Kidney epithelial cell (primary cell): ENCODE data around the gene GALNT3. TPM values are rescaled to one million over a fixed set of nuclear protein-coding genes. Genes with fewer than 3 reads are reported as not detected.

Experiments used
- DNase-seq: peaks from one replicate; pipeline ENCODE4 v3.0.0-alpha.2; 2010; ENCODE audit warnings: low read depth
- H3K27me3 ChIP-seq: 2 replicates; pipeline ENCODE4 v1.6.0; 2011; ENCODE audit warnings: low read length; ENCODE audit not compliant: control insufficient read depth, insufficient read depth
- H3K36me3 ChIP-seq: 2 replicates; pipeline ENCODE4 v1.5.1; 2011; ENCODE audit warnings: low read length; ENCODE audit not compliant: control insufficient read depth, insufficient read depth
- H3K4me3 ChIP-seq: 2 replicates; pipeline ENCODE4 v1.5.1; 2011; ENCODE audit warnings: low read depth, mild to moderate bottlenecking, control low read depth, low read length
- total RNA-seq: library from RNA; depleted of rRNA; stranded (reverse); fragments of >200 nt; gene quantifications from 2 replicates; pipeline ENCODE4 v1.2.3, GENCODE V29; 2015
- TF ChIP-seq, protein P1 (sequence below): IDR thresholded peaks from 2 replicates; pipeline ENCODE4 v1.5.1; 2011; ENCODE audit warnings: mild to moderate bottlenecking, moderate library complexity, low read length, control low read depth, inconsistent platforms; ENCODE audit not compliant: insufficient read depth, poor library complexity, severe bottlenecking

Gene GALNT3
- total RNA-seq, 1 donor from 2014 or later: 22.9 TPM

DNA sequence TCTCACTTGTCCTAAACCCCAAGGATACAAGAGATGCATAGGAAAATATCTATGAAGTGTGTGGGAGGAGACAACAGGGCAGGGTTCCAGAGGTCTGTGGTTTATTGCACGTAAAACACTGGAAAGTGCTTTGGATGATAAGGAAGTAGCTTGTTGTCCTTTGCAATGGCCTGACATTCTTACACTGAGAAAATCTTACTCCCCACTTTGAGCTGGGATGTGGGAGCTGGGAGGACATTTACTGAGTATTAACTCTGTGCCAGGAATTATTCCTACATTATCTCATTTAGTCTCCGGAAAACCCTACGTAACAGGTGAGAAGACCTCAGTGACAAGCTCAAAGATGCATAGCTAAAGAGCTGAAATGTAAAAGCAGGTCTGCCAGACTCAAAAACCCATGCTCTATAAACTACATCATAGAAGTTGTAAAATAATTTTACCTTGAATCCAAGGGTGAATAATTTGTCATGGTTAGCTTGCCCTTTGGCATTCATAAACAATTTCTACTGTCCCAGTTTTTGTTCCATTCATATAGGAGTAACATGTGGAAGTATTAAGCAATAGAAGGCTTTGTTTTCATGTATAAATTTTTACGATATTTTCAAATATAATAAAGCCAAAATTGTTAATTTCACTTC lies 9.2 kb upstream of the GALNT3 start:
- no peak for DNase-seq
- no peaks in the 10 kb centered on the region for H3K36me3 ChIP-seq
- TF ChIP-seq, protein P1, sequence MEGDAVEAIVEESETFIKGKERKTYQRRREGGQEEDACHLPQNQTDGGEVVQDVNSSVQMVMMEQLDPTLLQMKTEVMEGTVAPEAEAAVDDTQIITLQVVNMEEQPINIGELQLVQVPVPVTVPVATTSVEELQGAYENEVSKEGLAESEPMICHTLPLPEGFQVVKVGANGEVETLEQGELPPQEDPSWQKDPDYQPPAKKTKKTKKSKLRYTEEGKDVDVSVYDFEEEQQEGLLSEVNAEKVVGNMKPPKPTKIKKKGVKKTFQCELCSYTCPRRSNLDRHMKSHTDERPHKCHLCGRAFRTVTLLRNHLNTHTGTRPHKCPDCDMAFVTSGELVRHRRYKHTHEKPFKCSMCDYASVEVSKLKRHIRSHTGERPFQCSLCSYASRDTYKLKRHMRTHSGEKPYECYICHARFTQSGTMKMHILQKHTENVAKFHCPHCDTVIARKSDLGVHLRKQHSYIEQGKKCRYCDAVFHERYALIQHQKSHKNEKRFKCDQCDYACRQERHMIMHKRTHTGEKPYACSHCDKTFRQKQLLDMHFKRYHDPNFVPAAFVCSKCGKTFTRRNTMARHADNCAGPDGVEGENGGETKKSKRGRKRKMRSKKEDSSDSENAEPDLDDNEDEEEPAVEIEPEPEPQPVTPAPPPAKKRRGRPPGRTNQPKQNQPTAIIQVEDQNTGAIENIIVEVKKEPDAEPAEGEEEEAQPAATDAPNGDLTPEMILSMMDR: no peak
- H3K4me3 ChIP-seq: no peak overlapping the region
- no peaks in the 10 kb centered on the region for H3K27me3 ChIP-seq

DNA sequence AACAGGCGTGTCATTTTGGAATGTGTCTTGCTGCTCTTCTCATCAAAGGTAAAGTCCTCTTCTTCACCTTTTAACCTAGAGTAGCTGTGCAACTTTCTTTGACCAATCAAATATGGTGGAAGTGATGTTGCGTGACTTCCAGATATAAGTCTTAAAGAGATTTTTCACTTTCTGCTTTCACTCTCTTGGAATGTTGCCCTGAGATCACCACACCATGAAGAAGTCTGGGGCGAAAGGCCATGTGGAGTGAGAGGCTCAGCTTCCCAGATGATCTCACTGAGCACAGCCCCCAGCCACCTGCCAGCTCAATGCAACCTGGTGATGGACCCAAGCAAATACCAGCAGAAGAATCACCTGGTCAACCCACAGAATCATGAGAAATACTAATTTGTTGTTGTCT lies 7.1 kb upstream of the GALNT3 start:
- no peak for DNase-seq
- Histone ChIP-seq H3K27me3 (no peaks in the 10 kb centered on the region), H3K4me3 (no peak overlapping the region)

DNA sequence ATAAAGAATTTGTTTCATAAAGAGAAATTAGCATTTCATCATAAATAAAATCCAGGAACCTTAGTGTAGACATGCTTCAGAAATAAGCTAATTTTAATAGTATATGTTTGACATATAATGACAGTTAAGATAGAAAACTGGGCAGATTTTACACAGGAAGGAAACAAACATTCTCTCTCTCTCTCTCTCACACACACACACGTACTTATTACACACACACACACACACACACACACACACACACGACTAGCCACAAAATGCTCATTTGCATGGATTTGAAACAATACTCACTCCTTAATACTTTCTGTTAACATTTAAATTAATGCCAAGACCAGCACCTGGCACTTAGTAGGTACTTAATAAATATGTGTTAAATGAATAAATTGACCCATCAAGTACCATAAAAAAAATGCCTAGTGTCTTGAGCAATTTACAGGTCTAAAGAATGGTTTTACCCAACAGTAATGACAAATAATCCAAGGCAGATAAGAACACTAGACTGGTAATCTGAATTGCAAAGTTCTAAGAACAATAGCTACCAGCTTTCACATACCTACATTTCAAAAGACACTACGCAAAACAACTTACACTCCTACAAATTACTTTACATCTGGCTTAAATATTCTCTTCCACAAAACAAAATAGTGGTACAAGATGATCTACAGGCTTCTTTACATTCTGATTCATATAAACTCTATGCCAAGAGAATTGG lies 2.9 kb upstream of the GALNT3 start:
- TF ChIP-seq, protein P1: no peak
- peaks cover 4% of the 10 kb centered on the region for H3K27me3 ChIP-seq
- H3K36me3 ChIP-seq: no peaks in the 10 kb centered on the region

More for the DNA sequence above, 7.1 kb upstream of the GALNT3 start:
- H3K36me3 ChIP-seq: no peaks in the 10 kb centered on the region
- TF ChIP-seq, protein P1: no peak

DNA sequence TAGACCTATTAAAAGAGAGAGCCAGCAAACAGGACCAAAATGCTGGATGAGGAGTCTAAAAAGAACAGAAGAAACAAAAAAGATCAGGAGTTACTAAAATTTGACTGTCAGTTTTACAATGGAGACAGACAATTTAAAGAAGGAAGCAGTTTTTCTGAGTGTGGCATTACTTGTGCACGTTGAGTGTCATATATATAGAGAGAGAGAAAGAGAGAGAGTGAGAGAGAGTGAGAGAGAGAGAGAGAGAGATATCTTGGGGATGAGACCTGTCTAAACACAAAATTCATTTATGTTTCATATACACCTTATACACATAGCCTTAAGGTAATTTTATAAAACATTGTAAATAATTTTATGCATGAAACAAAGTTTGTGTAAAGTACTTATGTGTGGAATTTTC lies 2.1 kb upstream of the GALNT3 start:
- TF ChIP-seq, protein P1: no peak
- H3K27me3 ChIP-seq: peaks cover 4% of the 10 kb centered on the region
- no peak for DNase-seq

More for the DNA sequence above, 2.9 kb upstream of the GALNT3 start:
- DNase-seq: no peak
- no peak overlapping the region for H3K4me3 ChIP-seq

DNA sequence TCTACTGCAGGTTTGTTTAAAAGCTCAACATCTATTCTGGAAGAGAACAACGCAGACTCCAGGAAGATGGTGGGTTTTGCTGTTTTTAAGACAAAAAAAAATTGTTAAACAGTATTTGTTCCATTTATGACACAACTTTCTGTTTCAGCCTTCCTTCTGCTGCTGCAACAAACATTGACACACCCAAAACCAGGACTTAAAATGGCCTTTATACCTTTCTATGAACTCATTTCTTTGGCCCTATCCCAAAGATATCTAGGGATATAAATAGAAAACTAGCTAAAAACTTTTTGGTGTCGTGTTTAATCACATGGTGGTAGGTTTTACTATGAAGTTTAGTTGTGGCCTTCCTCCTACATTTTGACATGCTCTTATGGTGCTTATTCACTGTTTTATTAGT lies 964 bp upstream of the GALNT3 start:
- peaks cover 4% of the 10 kb centered on the region for H3K27me3 ChIP-seq
- no peak for DNase-seq
- no peaks in the 10 kb centered on the region for H3K36me3 ChIP-seq
- TF ChIP-seq, protein P1: no peak
- H3K4me3 ChIP-seq: no peak overlapping the region

More for the DNA sequence above, 2.1 kb upstream of the GALNT3 start:
- no peaks in the 10 kb centered on the region for H3K36me3 ChIP-seq
- H3K4me3 ChIP-seq: no peak overlapping the region
